IMR-90 (cell line): Measurements from ENCODE around the gene SUGCT. TPM values are rescaled to one million over a fixed set of nuclear protein-coding genes. Genes with fewer than 3 reads are reported as not detected.

Experiments
- ATAC-seq: fragments of 200-7000 bp; cut with Tn5 transposase; 2 replicates; pipeline ENCODE4 v1.9.1; 2020; ENCODE audit warnings: low read depth, mild to moderate bottlenecking, moderate library complexity
- BruUV-seq: library from RNA; stranded (reverse); fragments of 400-500 nt; replicated peaks from 2 replicates; lab custom pipeline; 2021; lab: Mats Ljungman, UMichigan
- CTCF ChIA-PET: fragments of 300-600 bp; formaldehyde crosslinking; extraction: SDS; loops from one replicate; lab custom pipeline; 2021; ENCODE audit warnings: antibody characterized with exemption; lab: Yijun Ruan, JAX
- POLR2A ChIA-PET: fragments of 300-600 bp; sonication (Branson Sonifier 250); formaldehyde crosslinking; loops from one replicate; lab custom pipeline; 2022; ENCODE audit warnings: antibody characterized with exemption; ENCODE audit not compliant: unreplicated experiment; lab: Charles Lee
- DNase-seq: peaks from one replicate; pipeline ENCODE4 v3.0.0; 2013
- H2AFZ ChIP-seq: replicated peaks from 2 replicates; pipeline ENCODE3; 2013; ENCODE audit warnings: low read length, mild to moderate bottlenecking; ENCODE audit not compliant: poor library complexity
- H2AK5ac ChIP-seq: 2 replicates; pipeline ENCODE4 v1.6.1; 2013; ENCODE audit warnings: low read depth, low read length, inconsistent platforms
- H2AK9ac ChIP-seq: replicated peaks from 2 replicates; pipeline ENCODE3; 2013; ENCODE audit warnings: mild to moderate bottlenecking, low read depth, low read length, moderate library complexity; ENCODE audit not compliant: poor library complexity
- H2BK120ac ChIP-seq: 2 replicates; pipeline ENCODE4 v1.6.1; 2013; ENCODE audit warnings: low read depth, low read length, inconsistent platforms
- H2BK15ac ChIP-seq: 3 replicates; pipeline ENCODE4 v1.6.1; 2013; ENCODE audit warnings: low read depth, low read length, inconsistent platforms
- H2BK20ac ChIP-seq: 2 replicates; pipeline ENCODE4 v1.6.1; 2013; ENCODE audit warnings: low read depth, mild to moderate bottlenecking, inconsistent platforms, low read length, moderate library complexity
- H2BK5ac ChIP-seq: 2 replicates; pipeline ENCODE4 v1.6.1; 2013; ENCODE audit warnings: mild to moderate bottlenecking, low read depth, low read length, inconsistent platforms; ENCODE audit not compliant: poor library complexity, severe bottlenecking
- H3K14ac ChIP-seq: replicated peaks from 2 replicates; pipeline ENCODE4 v1.6.1; 2013; ENCODE audit warnings: low read depth, low read length, inconsistent platforms
- H3K18ac ChIP-seq: 2 replicates; pipeline ENCODE4 v1.6.1; 2013; ENCODE audit warnings: low read depth, low read length, control low read depth
- H3K23ac ChIP-seq: 2 replicates; pipeline ENCODE4 v1.6.1; 2013; ENCODE audit warnings: low read depth, low read length, inconsistent platforms
- H3K27ac ChIP-seq: 2 replicates; pipeline ENCODE4 v1.5.1; 2013; ENCODE audit warnings: mild to moderate bottlenecking, control low read depth, low read length; ENCODE audit not compliant: insufficient read depth
- H3K27me3 ChIP-seq: 2 replicates; pipeline ENCODE4 v1.6.1; 2013; ENCODE audit warnings: low read length; ENCODE audit not compliant: control insufficient read depth, insufficient read depth
- H3K36me3 ChIP-seq: 2 replicates; pipeline ENCODE4 v1.6.1; 2013; ENCODE audit warnings: low read length, mixed read lengths; ENCODE audit not compliant: control insufficient read depth, insufficient read depth
- H3K4ac ChIP-seq: 2 replicates; pipeline ENCODE4 v1.6.1; 2013; ENCODE audit warnings: low read depth, low read length, inconsistent platforms
- H3K4me1 ChIP-seq: 2 replicates; pipeline ENCODE4 v1.6.1; 2013; ENCODE audit warnings: low read length, mixed read lengths; ENCODE audit not compliant: control insufficient read depth, insufficient read depth
- H3K4me2 ChIP-seq: 2 replicates; pipeline ENCODE4 v1.6.1; 2013; ENCODE audit warnings: low read depth, mild to moderate bottlenecking, control low read depth, low read length, moderate library complexity
- H3K4me3 ChIP-seq: 2 replicates; pipeline ENCODE4 v1.5.1; 2013; ENCODE audit warnings: low read depth, mild to moderate bottlenecking, control low read depth, low read length, moderate library complexity; ENCODE audit not compliant: insufficient read depth
- H3K56ac ChIP-seq: 2 replicates; pipeline ENCODE4 v1.6.1; 2013; ENCODE audit warnings: low read length, inconsistent platforms; ENCODE audit not compliant: insufficient read depth; ENCODE audit errors: extremely low read depth
- H3K79me1 ChIP-seq, 2 experiments: 2 replicates each; pipeline ENCODE4 v1.6.1; 2013; ENCODE audit warnings: low read length in 2 of 2, inconsistent platforms in 1 of 2, low read depth in 1 of 2
- H3K9ac ChIP-seq: 2 replicates; pipeline ENCODE4 v1.6.1; 2013; ENCODE audit warnings: low read depth, low read length, control low read depth
- H3K9me1 ChIP-seq: 2 replicates; pipeline ENCODE4 v1.6.1; 2013; ENCODE audit warnings: low read length, inconsistent platforms; ENCODE audit not compliant: insufficient read depth
- H3K9me3 ChIP-seq: 2 replicates; pipeline ENCODE4 v1.6.1; 2013; ENCODE audit warnings: low read length; ENCODE audit not compliant: control insufficient read depth, insufficient read depth
- H4K20me1 ChIP-seq: 2 replicates; pipeline ENCODE4 v1.6.1; 2013; ENCODE audit warnings: low read length, inconsistent platforms; ENCODE audit not compliant: insufficient read depth
- H4K5ac ChIP-seq: 2 replicates; pipeline ENCODE4 v1.6.1; 2013; ENCODE audit warnings: mild to moderate bottlenecking, low read depth, low read length, control low read depth
- H4K8ac ChIP-seq, 2 experiments: 2 replicates each; pipeline ENCODE4 v1.6.1; 2013; ENCODE audit warnings: low read depth in 2 of 2, low read length in 2 of 2, control low read depth in 1 of 2, inconsistent platforms in 1 of 2
- H4K91ac ChIP-seq: 2 replicates; pipeline ENCODE4 v1.6.1; 2013; ENCODE audit warnings: low read depth, low read length, inconsistent platforms; ENCODE audit not compliant: insufficient read depth
- BHLHE40 ChIP-seq: fragments of 150-350 bp; IDR thresholded peaks from 2 replicates; pipeline ENCODE4 v1.6.1; 2016; ENCODE audit warnings: mild to moderate bottlenecking, low read depth, low read length
- CEBPB ChIP-seq: IDR thresholded peaks from 2 replicates; pipeline ENCODE4 v1.6.1; 2012; ENCODE audit warnings: low read depth, low read length, improper control_type of control experiment
- CHD1 ChIP-seq: IDR thresholded peaks from 2 replicates; pipeline ENCODE4 v1.6.1; 2012; ENCODE audit warnings: low read depth, low read length, improper control_type of control experiment
- FOS ChIP-seq: fragments of 150-350 bp; IDR thresholded peaks from 2 replicates; pipeline ENCODE4 v1.6.1; 2016; ENCODE audit warnings: low read depth, low read length
- MAFK ChIP-seq: IDR thresholded peaks from 2 replicates; pipeline ENCODE4 v1.6.1; 2012; ENCODE audit warnings: low read depth, low read length, improper control_type of control experiment
- MAZ ChIP-seq: IDR thresholded peaks from 2 replicates; pipeline ENCODE4 v1.6.1; 2012; ENCODE audit warnings: low read depth, mild to moderate bottlenecking, low read length, improper control_type of control experiment, moderate library complexity, borderline replicate concordance
- MXI1 ChIP-seq: IDR thresholded peaks from 2 replicates; pipeline ENCODE4 v1.6.1; 2012; ENCODE audit warnings: low read depth, mild to moderate bottlenecking, low read length, moderate library complexity, borderline replicate concordance
- POLR2A ChIP-seq: IDR thresholded peaks from 2 replicates; pipeline ENCODE4 v1.6.1; 2012; ENCODE audit warnings: mild to moderate bottlenecking, low read depth, low read length
- RAD21 ChIP-seq: IDR thresholded peaks from 2 replicates; pipeline ENCODE4 v1.6.1; 2012; ENCODE audit warnings: low read length, improper control_type of control experiment
- RCOR1 ChIP-seq: IDR thresholded peaks from 2 replicates; pipeline ENCODE4 v1.6.1; 2012; ENCODE audit warnings: mild to moderate bottlenecking, low read length, improper control_type of control experiment; ENCODE audit not compliant: insufficient replicate concordance
- RFX5 ChIP-seq: IDR thresholded peaks from 2 replicates; pipeline ENCODE4 v1.8.0; 2012; ENCODE audit warnings: low read depth, mild to moderate bottlenecking, low read length, moderate library complexity
- SMC3 ChIP-seq: fragments of 150-350 bp; IDR thresholded peaks from 2 replicates; pipeline ENCODE4 v1.6.1; 2016; ENCODE audit warnings: low read depth, mild to moderate bottlenecking, antibody characterized with exemption, low read length, moderate library complexity
- WGBS, 2 experiments: methylation state at CpG; one replicate each; pipeline versions ENCODE4 v1.1.5 to v1.1.7; 2013; ENCODE audit warnings: missing lambda C conversion rate in 2 of 2; ENCODE audit not compliant: insufficient read length in 1 of 2; ENCODE audit errors: extremely low coverage in 2 of 2; 5-methylcytosine and 5-hydroxymethylcytosine counted together
- dilution Hi-C: fragments of 300-500 bp; cut with HindIII; formaldehyde crosslinking; loops from one replicate; pipeline ENCODE4 v1.14.3; 2018; ENCODE audit warnings: low sequenced_read_pairs; ENCODE audit not compliant: unreplicated experiment
- in situ Hi-C: fragments of 300-500 bp; cut with MboI; formaldehyde crosslinking; loops from 3 replicates; pipeline ENCODE4 v1.14.3; 2019; ENCODE audit warnings: low sequenced_read_pairs, inconsistent platforms, mixed read lengths
- intact Hi-C: fragments of 100-400 bp; cut with micrococcal nuclease; formaldehyde crosslinking; loops from 2 replicates; pipeline ENCODE4 v1.10.0; 2022
- polyA plus RNA-seq, 3 experiments: library from polyadenylated mRNA; depleted of rRNA; stranded (reverse); fragments of >200 nt; gene quantifications; 2 replicates each; pipeline ENCODE4 v1.2.3, GENCODE V29; 2012; ENCODE audit warnings: low replicate concordance in 1 of 3
- total RNA-seq: library from RNA; depleted of rRNA; stranded (reverse); fragments of >200 nt; gene quantifications from 2 replicates; pipeline ENCODE4 v1.2.3, GENCODE V29; 2012
- TF ChIP-seq, protein P1 (sequence below): fragments of 150-350 bp; IDR thresholded peaks from 2 replicates; pipeline ENCODE4 v1.6.1; 2016; ENCODE audit warnings: low read depth, mild to moderate bottlenecking, low read length, moderate library complexity, borderline replicate concordance

Gene SUGCT
- total and polyA plus RNA-seq, 2 of the 4 experiments (the other 2 are of a cell fraction) = 5.9 to 8.3 TPM

DNA sequence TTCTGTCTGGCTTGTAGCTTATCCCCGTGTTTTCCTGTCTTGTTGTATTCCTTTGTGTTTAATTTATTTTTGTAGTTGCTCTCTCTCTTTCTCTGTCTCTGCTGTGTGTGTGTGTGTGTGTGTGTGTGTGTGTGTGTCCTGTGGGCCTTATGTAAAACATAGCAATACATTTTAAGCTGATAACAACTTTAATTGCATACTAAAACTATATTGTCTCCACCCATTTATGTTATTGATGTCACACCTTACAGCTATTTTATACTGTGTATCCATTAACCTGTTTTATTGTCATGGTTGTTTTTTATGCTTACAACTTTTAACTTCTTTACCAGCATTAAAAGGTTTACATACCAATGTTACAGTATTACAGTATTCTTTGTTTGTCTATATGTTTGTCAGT, 293.6 kb downstream of the SUGCT start:
- no peak overlapping the region for H3K56ac ChIP-seq

More for the DNA sequence above, 293.6 kb downstream of the SUGCT start:
- Histone ChIP-seq H3K23ac (no peak overlapping the region), H2BK5ac (no peak overlapping the region), H3K18ac (no peak overlapping the region), H2BK20ac (no peak overlapping the region), H3K27me3 (no peaks in the 10 kb centered on the region), H3K9me3 (peaks cover 2% of the 10 kb centered on the region), H3K4me1 (no peaks in the 10 kb centered on the region), H3K14ac (no peak overlapping the region), H3K9ac (no peak overlapping the region), H2BK120ac (no peak overlapping the region), H2AK9ac (no peak overlapping the region), H2AFZ (no peak overlapping the region), H3K4me2 (no peak overlapping the region), H4K20me1 (no peaks in the 10 kb centered on the region), H3K9me1 (no peaks in the 10 kb centered on the region), H4K8ac (no peak overlapping the region), H3K4ac (no peak overlapping the region), H4K5ac (no peak overlapping the region), H3K79me1 (no peaks in the 10 kb centered on the region), H3K36me3 (no peaks in the 10 kb centered on the region), H3K27ac (no peak overlapping the region), H3K4me3 (no peak overlapping the region), H2BK15ac (no peak overlapping the region), H4K91ac (no peak overlapping the region), H2AK5ac (no peak overlapping the region)
- TF ChIP-seq, protein P1, sequence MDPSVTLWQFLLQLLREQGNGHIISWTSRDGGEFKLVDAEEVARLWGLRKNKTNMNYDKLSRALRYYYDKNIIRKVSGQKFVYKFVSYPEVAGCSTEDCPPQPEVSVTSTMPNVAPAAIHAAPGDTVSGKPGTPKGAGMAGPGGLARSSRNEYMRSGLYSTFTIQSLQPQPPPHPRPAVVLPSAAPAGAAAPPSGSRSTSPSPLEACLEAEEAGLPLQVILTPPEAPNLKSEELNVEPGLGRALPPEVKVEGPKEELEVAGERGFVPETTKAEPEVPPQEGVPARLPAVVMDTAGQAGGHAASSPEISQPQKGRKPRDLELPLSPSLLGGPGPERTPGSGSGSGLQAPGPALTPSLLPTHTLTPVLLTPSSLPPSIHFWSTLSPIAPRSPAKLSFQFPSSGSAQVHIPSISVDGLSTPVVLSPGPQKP = no peak
- no peak for TF ChIP-seq MXI1
- TF ChIP-seq RAD21 = no peak
- no peak for TF ChIP-seq CHD1
- TF ChIP-seq POLR2A = no peak
- no peak for TF ChIP-seq MAZ
- no peak for TF ChIP-seq BHLHE40
- no peak for TF ChIP-seq RFX5
- no peak for TF ChIP-seq MAFK
- TF ChIP-seq CEBPB = no peak
- no peak for TF ChIP-seq FOS
- TF ChIP-seq SMC3 = no peak
- TF ChIP-seq RCOR1 = no peak
- CTCF ChIA-PET = interaction anchor here (0.5 kb wide), 1 partner anchor 224 kb away, joined by 3 read pairs; no protein-coding TSS in a partner anchor
- no CpG with 5 or more reads among the region's 1 CpG for WGBS, 2 experiments
- DNase-seq (no peak), ATAC-seq (no peak)
- intact Hi-C loops (no loop called here), dilution Hi-C loops (no loop called here), in situ Hi-C loops (no loop called here)
- POLR2A ChIA-PET = no interaction called here
- BruUV-seq = no TSS peak
